ENCODE results near the gene ACADS. TPM values are rescaled to one million over a fixed set of nuclear protein-coding genes. Genes with fewer than 3 reads are reported as not detected.

ACADS gene
- polyA plus RNA-seq, 2 of the 4 experiments (the other 2 are of a cell fraction) = 7.9 to 9.3 TPM

- H3K4me2 ChIP-seq = no peak overlapping the region
- H3K4me3 ChIP-seq = no peak overlapping the region
- H3K9me3 ChIP-seq = no peaks in the 10 kb centered on the region
- FAIRE-seq = no peak
- H3K4me1 ChIP-seq = peaks cover 10% of the 10 kb centered on the region; the same call in 2 of the 3 replicates
- POLR2A ChIA-PET = no interaction called here
- 89% methylated on average over 6 of the region's 6 CpGs for WGBS (ENCODE audit: missing lambda C conversion rate)
- TF ChIP-seq, protein P1, sequence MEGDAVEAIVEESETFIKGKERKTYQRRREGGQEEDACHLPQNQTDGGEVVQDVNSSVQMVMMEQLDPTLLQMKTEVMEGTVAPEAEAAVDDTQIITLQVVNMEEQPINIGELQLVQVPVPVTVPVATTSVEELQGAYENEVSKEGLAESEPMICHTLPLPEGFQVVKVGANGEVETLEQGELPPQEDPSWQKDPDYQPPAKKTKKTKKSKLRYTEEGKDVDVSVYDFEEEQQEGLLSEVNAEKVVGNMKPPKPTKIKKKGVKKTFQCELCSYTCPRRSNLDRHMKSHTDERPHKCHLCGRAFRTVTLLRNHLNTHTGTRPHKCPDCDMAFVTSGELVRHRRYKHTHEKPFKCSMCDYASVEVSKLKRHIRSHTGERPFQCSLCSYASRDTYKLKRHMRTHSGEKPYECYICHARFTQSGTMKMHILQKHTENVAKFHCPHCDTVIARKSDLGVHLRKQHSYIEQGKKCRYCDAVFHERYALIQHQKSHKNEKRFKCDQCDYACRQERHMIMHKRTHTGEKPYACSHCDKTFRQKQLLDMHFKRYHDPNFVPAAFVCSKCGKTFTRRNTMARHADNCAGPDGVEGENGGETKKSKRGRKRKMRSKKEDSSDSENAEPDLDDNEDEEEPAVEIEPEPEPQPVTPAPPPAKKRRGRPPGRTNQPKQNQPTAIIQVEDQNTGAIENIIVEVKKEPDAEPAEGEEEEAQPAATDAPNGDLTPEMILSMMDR (IDR thresholded peaks at IDR 0.05) = no peak
- TF ChIP-seq, protein P2, sequence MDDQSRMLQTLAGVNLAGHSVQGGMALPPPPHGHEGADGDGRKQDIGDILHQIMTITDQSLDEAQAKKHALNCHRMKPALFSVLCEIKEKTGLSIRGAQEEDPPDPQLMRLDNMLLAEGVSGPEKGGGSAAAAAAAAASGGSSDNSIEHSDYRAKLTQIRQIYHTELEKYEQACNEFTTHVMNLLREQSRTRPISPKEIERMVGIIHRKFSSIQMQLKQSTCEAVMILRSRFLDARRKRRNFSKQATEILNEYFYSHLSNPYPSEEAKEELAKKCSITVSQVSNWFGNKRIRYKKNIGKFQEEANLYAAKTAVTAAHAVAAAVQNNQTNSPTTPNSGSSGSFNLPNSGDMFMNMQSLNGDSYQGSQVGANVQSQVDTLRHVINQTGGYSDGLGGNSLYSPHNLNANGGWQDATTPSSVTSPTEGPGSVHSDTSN (IDR thresholded peaks at IDR 0.05) = no peak
- TF ChIP-seq JUN (IDR thresholded peaks at IDR 0.05) (no peak), KDM5A (IDR thresholded peaks at IDR 0.05) (no peak), MAFK (IDR thresholded peaks at IDR 0.05; ENCODE audit: partially characterized antibody) (peak; percentile 83)
- no peak for ATAC-seq
- CTCF ChIA-PET = interaction anchor here (1.2 to 6.6 kb wide), 4 partner anchors 9 to 129 kb away, joined by 3 to 62 read pairs (median 19); no protein-coding TSS in a partner anchor
- H3K27ac ChIP-seq = no peak overlapping the region
- DNase-seq (ENCODE audit: low read depth in 1 of 2, low spot score in 1 of 2) = no peak
These were observed 13.0 kb upstream of the ACADS start for GRCh38 chr12:120712610-120713009.

- H3K4me3 ChIP-seq = no peak overlapping the region
- H3K9me3 ChIP-seq = no peaks in the 10 kb centered on the region
- WGBS (ENCODE audit: missing lambda C conversion rate) = 26% methylated on average over 4 of the region's 4 CpGs
- ChIA-PET CTCF (interaction anchor here (0.6 to 3.4 kb wide), 18 partner anchors 11 to 390 kb away, joined by 3 to 33 read pairs (median 3); no protein-coding TSS in a partner anchor), POLR2A (interaction anchor here (1.1 kb wide), 1 partner anchor 11 kb away, joined by 3 read pairs; the partner anchor contains the start of gene ACADS)
- no peak overlapping the region for H3K4me2 ChIP-seq
- no peak for TF ChIP-seq KDM1A (IDR thresholded peaks at IDR 0.05; ENCODE audit: low read depth)
- TF ChIP-seq HMGXB4 (CRISPR knock-in tag; IDR thresholded peaks at IDR 0.05; ENCODE audit: borderline replicate concordance) = no peak
- TF ChIP-seq, protein P3, sequence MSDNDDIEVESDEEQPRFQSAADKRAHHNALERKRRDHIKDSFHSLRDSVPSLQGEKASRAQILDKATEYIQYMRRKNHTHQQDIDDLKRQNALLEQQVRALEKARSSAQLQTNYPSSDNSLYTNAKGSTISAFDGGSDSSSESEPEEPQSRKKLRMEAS (IDR thresholded peaks at IDR 0.05) = no peak
- peak; percentile 88 for TF ChIP-seq SMC3 (IDR thresholded peaks at IDR 0.05)
- peak; percentile 84 to 92 for TF ChIP-seq RAD21 (conservative IDR thresholded peaks at IDR 0.05 in 1 of 2, IDR thresholded peaks at IDR 0.05 in 1 of 2)
- TF ChIP-seq, protein P1 (IDR thresholded peaks at IDR 0.05) = peak; percentile 94
- TF ChIP-seq HOXB5 (CRISPR knock-in tag; IDR thresholded peaks at IDR 0.05) = no peak
- no peak for TF ChIP-seq RARB (CRISPR knock-in tag; IDR thresholded peaks at IDR 0.05)
- no peak for TF ChIP-seq HOXB13 (CRISPR knock-in tag; IDR thresholded peaks at IDR 0.05; ENCODE audit: low read depth)
- DNase-seq (ENCODE audit: low read depth in 1 of 2, low spot score in 1 of 2) (peak; percentile 85 to 86), ATAC-seq (peak; percentile 61 to 77; a peak in 5 of 6 replicates), FAIRE-seq (peak; percentile 63)
- H3K27ac ChIP-seq = no peak overlapping the region
- H3K4me1 ChIP-seq = peaks cover 10% of the 10 kb centered on the region; the same call in 2 of the 3 replicates
These were observed 11.7 kb upstream of the ACADS start for GRCh38 chr12:120713861-120714482.

GRCh38 chr12:120718055-120718454 lies 7.6 kb upstream of the ACADS start:
- Histone ChIP-seq H3K4me3 (no peak overlapping the region), H3K27ac (no peak overlapping the region), H3K9me3 (no peaks in the 10 kb centered on the region), H3K4me2 (no peak overlapping the region), H3K4me1 (peaks cover 13% of the 10 kb centered on the region)
- no peak for DNase-seq (ENCODE audit: low read depth in 1 of 2, low spot score in 1 of 2)
- ChIA-PET CTCF (interaction anchor here (0.7 to 2.0 kb wide), 4 partner anchors 16 to 71 kb away, joined by 3 to 12 read pairs (median 3); no protein-coding TSS in a partner anchor), POLR2A (no interaction called here)
- no peak for TF ChIP-seq ESRRA (IDR thresholded peaks at IDR 0.05; ENCODE audit: borderline replicate concordance, low read length)
- no peak for TF ChIP-seq SREBF2 (IDR thresholded peaks at IDR 0.05)
- TF ChIP-seq PHF8 (IDR thresholded peaks at IDR 0.05; ENCODE audit: borderline replicate concordance, low read depth) = no peak
- no peak for TF ChIP-seq EHMT2 (IDR thresholded peaks at IDR 0.05; ENCODE audit: low read depth)
- no peak for TF ChIP-seq HOXB5 (CRISPR knock-in tag; IDR thresholded peaks at IDR 0.05)
- no peak for TF ChIP-seq JUN (IDR thresholded peaks at IDR 0.05)
- TF ChIP-seq CBX8 (IDR thresholded peaks at IDR 0.05) = no peak
- no peak for TF ChIP-seq NR3C1 (IDR thresholded peaks at IDR 0.05)
- no peak for TF ChIP-seq ZC3H11A (IDR thresholded peaks at IDR 0.05)
- no peak for TF ChIP-seq USF2 (IDR thresholded peaks at IDR 0.05)
- TF ChIP-seq NFE2L2 (conservative IDR thresholded peaks at IDR 0.05; ENCODE audit: low read length) = no peak
- no peak for FAIRE-seq
- ATAC-seq = no peak
- WGBS (ENCODE audit: missing lambda C conversion rate) = 93% methylated on average over 9 of the region's 9 CpGs

Measured in A549 (cell line).